Gastrocnemius medialis (tissue), 4 donors: Measurements from ENCODE around the gene USB1. TPM values are rescaled to one million over a fixed set of nuclear protein-coding genes. Genes with fewer than 3 reads are reported as not detected.

Experiments used
- ATAC-seq, 2 donors: fragments of 150-250 bp; one replicate each; pipeline ENCODE4 v1.9.1; 2016
- DNase-seq, 2 donors: peaks; one replicate each; pipeline ENCODE4 v3.0.0-alpha.2; 2019
- H3K27ac ChIP-seq, 4 donors: fragments of 200-600 bp; sonication (generic); 1 replicate in 1 of 4; 2 replicates in 3 of 4; pipeline ENCODE4 v1.5.1; 2016 to 2018; ENCODE audit warnings: mild to moderate bottlenecking in 2 of 4, moderate library complexity in 1 of 4
- H3K27me3 ChIP-seq, 3 donors: fragments of 200-600 bp; sonication (generic) in 2 of 3; 1 replicate in 1 of 3; 2 replicates in 2 of 3; pipeline versions ENCODE4 v1.5.1 to v1.6.0; 2016 to 2019; ENCODE audit warnings: mild to moderate bottlenecking in 1 of 3, moderate library complexity in 1 of 3
- H3K36me3 ChIP-seq, 2 donors: fragments of 200-600 bp; sonication (generic) in 1 of 2; one replicate each; pipeline ENCODE4 v1.5.1; 2017 to 2018
- H3K4me1 ChIP-seq, 2 donors: fragments of 200-600 bp; sonication (generic) in 1 of 2; one replicate each; pipeline ENCODE4 v1.5.1; 2016 to 2017; ENCODE audit warnings: mild to moderate bottlenecking in 2 of 2
- H3K4me3 ChIP-seq, 4 donors: fragments of 200-600 bp; sonication (generic) in 3 of 4; 1 replicate in 1 of 4; 2 replicates in 3 of 4; pipeline ENCODE4 v1.5.1; 2016 to 2019; ENCODE audit warnings: mild to moderate bottlenecking in 2 of 4
- H3K9me3 ChIP-seq, 3 donors: fragments of 200-600 bp; sonication (generic) in 2 of 3; 1 replicate in 1 of 3; 2 replicates in 2 of 3; pipeline ENCODE4 v1.5.1; 2016 to 2019
- POLR2A ChIP-seq, 2 donors: fragments of 450-650 bp; IDR thresholded peaks; one replicate each; pipeline ENCODE4 v1.6.1; 2017; ENCODE audit warnings: antibody characterized with exemption in 2 of 2, mild to moderate bottlenecking in 2 of 2, moderate library complexity in 2 of 2
- in situ Hi-C, 4 donors: fragments of 200-750 bp; cut with MboI; loops; one replicate each; pipeline versions ENCODE4 v1.15.0 to v1.8.0; 2017; ENCODE audit warnings: low sequenced_read_pairs in 4 of 4
- intact Hi-C: fragments of 100-400 bp; cut with DNase I; formaldehyde crosslinking; loops from one replicate; pipeline ENCODE4 v1.15.1; 2023; ENCODE audit warnings: low total_unique reads
- total RNA-seq, 4 donors: library from RNA; depleted of rRNA; stranded (reverse); fragments of >200 nt; gene quantifications; one replicate each; pipeline versions ENCODE4 v1.1.0 to v1.2.3, GENCODE V29; 2016
- TF ChIP-seq, protein P1 (sequence below), 5 experiments: fragments of 450-650 bp in 3 of 5; fragments of 200-600 bp in 2 of 5; sonication (generic) in 2 of 5; IDR thresholded peaks in 4 of 5; conservative IDR thresholded peaks in 1 of 5; 1 replicate in 4 of 5; 2 replicates in 1 of 5; pipeline ENCODE4 v1.5.1; 2016 to 2019; ENCODE audit warnings: antibody characterized with exemption in 5 of 5, mild to moderate bottlenecking in 3 of 5, moderate library complexity in 3 of 5

The USB1 gene
- total RNA-seq, 4 donors from 2014 or later = 5.7 to 31.2 (median 15.9) TPM

DNA sequence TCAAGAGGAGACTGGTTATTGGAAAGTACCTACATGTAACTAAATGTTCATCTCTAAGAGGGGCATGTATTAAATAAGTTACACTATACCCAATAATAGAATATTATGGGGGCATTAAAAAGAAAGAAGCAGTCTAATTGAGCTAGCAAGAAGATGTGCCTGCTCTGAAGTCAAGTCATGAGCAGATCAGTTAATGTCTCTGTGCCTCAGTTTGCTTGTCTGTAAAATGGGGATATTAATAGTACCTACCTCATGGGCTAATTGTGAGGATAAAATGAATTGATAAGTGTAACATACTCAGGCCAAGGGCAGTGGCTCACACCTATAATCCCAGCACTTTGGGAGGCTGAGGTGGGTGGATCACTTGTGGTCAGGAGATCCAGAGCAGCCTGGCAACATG, 33.3 kb upstream of the USB1 start:
- intact Hi-C loops = no loop called here
- in situ Hi-C loops = no loop called here

DNA sequence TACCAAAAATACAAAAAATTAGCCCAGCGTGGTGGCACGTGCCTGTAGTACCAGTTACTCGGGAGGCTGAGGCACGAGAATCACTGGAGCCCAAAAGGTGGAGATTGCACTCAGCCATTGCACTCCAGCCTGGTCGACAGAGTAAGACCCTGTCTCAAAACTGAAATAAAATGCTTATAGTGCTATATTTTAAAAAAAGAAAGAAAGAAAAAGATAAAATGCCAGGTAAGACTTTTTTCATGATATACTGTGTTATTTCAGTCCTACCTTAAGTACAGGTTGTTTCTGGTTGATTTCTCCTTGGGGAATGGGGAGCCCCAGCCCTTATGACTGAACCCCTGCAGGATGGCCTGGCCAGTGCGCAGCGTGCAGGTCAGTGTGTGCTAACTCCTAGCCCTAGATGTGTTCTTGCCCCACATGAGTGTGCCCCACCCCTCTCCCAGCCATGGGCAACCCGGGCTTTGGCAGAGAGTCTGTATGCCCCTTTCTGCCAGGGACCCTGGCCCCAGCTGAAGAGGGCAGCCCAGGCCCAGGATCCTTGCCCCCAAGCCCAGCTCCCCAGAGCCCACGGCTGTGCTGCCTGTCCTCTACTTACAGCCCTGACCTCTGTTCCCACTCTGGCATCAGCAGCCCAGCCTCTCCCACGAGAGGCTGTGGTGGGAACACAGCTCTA, 31.6 kb upstream of the USB1 start:
- no peak overlapping the region for H3K4me3 ChIP-seq
- intact Hi-C loops (no loop called here), in situ Hi-C loops (no loop called here)
- H3K9me3 ChIP-seq = no peaks in the 10 kb centered on the region
- H3K27ac ChIP-seq = no peak overlapping the region
- no peak for DNase-seq
- H3K4me1 ChIP-seq = no peaks in the 10 kb centered on the region
- peaks cover 0 to 3% (median 0%) of the 10 kb centered on the region in 3 donors for H3K27me3 ChIP-seq
- TF ChIP-seq, protein P1, sequence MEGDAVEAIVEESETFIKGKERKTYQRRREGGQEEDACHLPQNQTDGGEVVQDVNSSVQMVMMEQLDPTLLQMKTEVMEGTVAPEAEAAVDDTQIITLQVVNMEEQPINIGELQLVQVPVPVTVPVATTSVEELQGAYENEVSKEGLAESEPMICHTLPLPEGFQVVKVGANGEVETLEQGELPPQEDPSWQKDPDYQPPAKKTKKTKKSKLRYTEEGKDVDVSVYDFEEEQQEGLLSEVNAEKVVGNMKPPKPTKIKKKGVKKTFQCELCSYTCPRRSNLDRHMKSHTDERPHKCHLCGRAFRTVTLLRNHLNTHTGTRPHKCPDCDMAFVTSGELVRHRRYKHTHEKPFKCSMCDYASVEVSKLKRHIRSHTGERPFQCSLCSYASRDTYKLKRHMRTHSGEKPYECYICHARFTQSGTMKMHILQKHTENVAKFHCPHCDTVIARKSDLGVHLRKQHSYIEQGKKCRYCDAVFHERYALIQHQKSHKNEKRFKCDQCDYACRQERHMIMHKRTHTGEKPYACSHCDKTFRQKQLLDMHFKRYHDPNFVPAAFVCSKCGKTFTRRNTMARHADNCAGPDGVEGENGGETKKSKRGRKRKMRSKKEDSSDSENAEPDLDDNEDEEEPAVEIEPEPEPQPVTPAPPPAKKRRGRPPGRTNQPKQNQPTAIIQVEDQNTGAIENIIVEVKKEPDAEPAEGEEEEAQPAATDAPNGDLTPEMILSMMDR (IDR thresholded peaks at IDR 0.05 in 4 of 5, conservative IDR thresholded peaks at IDR 0.05 in 1 of 5) = no peak
- no peak for TF ChIP-seq POLR2A (IDR thresholded peaks at IDR 0.05)
- H3K36me3 ChIP-seq = no peaks in the 10 kb centered on the region
- ATAC-seq = no peak

More for the DNA sequence above, 33.3 kb upstream of the USB1 start:
- Histone ChIP-seq H3K9me3 (no peaks in the 10 kb centered on the region), H3K4me3 (no peak overlapping the region), H3K27ac (no peak overlapping the region), H3K36me3 (no peaks in the 10 kb centered on the region), H3K4me1 (no peaks in the 10 kb centered on the region), H3K27me3 (peaks cover 0 to 3% (median 0%) of the 10 kb centered on the region in 3 donors)
- TF ChIP-seq, protein P1 (IDR thresholded peaks at IDR 0.05 in 4 of 5, conservative IDR thresholded peaks at IDR 0.05 in 1 of 5) = no peak
- TF ChIP-seq POLR2A (IDR thresholded peaks at IDR 0.05) = no peak
- DNase-seq = no peak
- no peak for ATAC-seq

DNA sequence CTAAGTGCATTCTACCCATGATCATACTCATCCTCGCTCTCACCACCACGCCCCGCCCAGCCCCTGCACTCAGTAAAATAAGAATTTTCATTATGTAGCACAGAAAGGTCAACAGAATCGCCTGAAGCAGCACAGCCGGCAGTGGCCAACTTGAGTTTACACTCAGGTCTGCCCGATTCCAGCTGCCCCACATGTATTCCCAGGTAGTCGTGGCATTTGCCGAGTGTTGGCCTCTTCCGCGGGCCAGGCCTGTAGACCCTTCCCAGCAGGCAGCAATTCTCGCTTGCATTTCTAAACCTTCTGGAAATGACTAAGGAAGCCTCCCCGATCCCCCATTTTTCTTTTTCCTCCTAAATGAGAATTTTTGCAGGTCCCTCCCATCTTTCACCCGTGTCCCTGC, 30.9 kb upstream of the USB1 start:
- in situ Hi-C loops (no loop called here), intact Hi-C loops (no loop called here)
- Histone ChIP-seq H3K4me3 (no peak overlapping the region), H3K27ac (no peak overlapping the region), H3K4me1 (no peaks in the 10 kb centered on the region), H3K27me3 (peaks cover 0 to 3% (median 0%) of the 10 kb centered on the region in 3 donors), H3K9me3 (no peaks in the 10 kb centered on the region), H3K36me3 (no peaks in the 10 kb centered on the region)
- no peak for TF ChIP-seq POLR2A (IDR thresholded peaks at IDR 0.05)
- TF ChIP-seq, protein P1 (IDR thresholded peaks at IDR 0.05 in 4 of 5, conservative IDR thresholded peaks at IDR 0.05 in 1 of 5) = no peak
- DNase-seq (no peak), ATAC-seq (no peak)

DNA sequence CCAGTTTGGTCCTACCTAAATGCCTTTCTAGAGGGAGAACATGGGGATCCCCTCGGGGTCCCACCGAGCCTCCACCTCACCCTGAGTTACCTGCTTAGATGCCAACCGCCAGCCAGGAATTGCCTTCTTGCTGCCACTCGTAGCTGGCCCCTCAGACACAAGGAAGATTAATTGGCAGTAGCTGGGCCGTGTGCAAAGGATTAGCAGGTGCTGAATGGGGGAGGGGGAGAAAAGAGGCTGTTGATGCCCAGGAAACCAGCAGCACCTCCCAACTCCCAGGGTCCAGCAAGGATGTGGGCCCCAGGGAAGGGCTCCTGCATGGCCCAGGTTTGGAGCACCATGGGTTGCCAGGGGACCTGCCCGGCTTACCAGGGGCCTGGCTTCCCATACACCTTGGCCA, 30.2 kb upstream of the USB1 start, which contains the start of gene CNGB1:
TSS of gene CNGB1 (minus strand) at position 159 of the 400 bp plus-strand sequence. CDS start 3,842 bp downstream, outside the sequence.
- no peaks in the 10 kb centered on the region for H3K9me3 ChIP-seq
- H3K4me1 ChIP-seq = no peaks in the 10 kb centered on the region
- no peak for TF ChIP-seq POLR2A (IDR thresholded peaks at IDR 0.05)
- TF ChIP-seq, protein P1 (IDR thresholded peaks at IDR 0.05 in 4 of 5, conservative IDR thresholded peaks at IDR 0.05 in 1 of 5) = no peak
- intact Hi-C loops (no loop called here), in situ Hi-C loops (no loop called here)
- DNase-seq = no peak
- H3K4me3 ChIP-seq = no peak within 1 kb of the TSS
- H3K27me3 ChIP-seq = peaks cover 0 to 3% (median 0%) of the 10 kb centered on the region in 3 donors
- H3K36me3 ChIP-seq = no peaks in the 10 kb centered on the region
- no peak for ATAC-seq
- no peak within 1 kb of the TSS for H3K27ac ChIP-seq
